ENCODE measurements around the gene TSSK2.

DNA sequence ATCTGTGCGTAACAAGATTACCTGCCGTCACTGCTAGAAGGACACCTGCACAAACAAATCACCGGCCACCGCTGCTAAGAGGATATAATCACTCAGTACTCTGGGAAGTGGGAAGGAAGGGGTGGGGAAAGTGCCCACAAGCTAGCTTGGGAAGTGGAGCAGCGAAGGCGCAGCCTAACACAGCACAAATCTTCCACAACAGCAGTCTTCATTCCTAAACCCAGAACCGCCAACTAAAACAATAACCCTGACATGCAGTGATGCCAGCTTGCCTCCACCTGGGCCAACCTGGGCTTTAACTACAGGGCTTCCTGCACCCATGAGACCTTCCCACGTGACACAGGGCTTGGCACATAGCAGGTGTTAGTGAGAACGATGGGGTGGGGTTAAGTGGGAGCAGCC, 14.0 kb upstream of the TSSK2 start:
- TF ChIP-seq EZH2phosphoT487 (IDR thresholded peaks at IDR 0.05; ENCODE audit: unreplicated experiment) (no peak), POLR2AphosphoS5 (IDR thresholded peaks at IDR 0.05; ENCODE audit: low read depth) (no peak), EZH2 (IDR thresholded peaks at IDR 0.05; ENCODE audit: low read depth, unreplicated experiment) (no peak), JUNB (IDR thresholded peaks at IDR 0.05; ENCODE audit: unreplicated experiment) (no peak), ZNF114 (CRISPR knock-in tag; IDR thresholded peaks at IDR 0.05) (no peak), ZNF331 (CRISPR knock-in tag; IDR thresholded peaks at IDR 0.05; ENCODE audit: low read depth) (no peak), NANOG (IDR thresholded peaks at IDR 0.05; ENCODE audit: borderline replicate concordance) (no peak), CREB1 (CRISPR knock-in tag; IDR thresholded peaks at IDR 0.05; ENCODE audit: low read depth) (no peak), STAT1 (IDR thresholded peaks at IDR 0.05; ENCODE audit: unreplicated experiment) (no peak)
- TF ChIP-seq, protein P1, sequence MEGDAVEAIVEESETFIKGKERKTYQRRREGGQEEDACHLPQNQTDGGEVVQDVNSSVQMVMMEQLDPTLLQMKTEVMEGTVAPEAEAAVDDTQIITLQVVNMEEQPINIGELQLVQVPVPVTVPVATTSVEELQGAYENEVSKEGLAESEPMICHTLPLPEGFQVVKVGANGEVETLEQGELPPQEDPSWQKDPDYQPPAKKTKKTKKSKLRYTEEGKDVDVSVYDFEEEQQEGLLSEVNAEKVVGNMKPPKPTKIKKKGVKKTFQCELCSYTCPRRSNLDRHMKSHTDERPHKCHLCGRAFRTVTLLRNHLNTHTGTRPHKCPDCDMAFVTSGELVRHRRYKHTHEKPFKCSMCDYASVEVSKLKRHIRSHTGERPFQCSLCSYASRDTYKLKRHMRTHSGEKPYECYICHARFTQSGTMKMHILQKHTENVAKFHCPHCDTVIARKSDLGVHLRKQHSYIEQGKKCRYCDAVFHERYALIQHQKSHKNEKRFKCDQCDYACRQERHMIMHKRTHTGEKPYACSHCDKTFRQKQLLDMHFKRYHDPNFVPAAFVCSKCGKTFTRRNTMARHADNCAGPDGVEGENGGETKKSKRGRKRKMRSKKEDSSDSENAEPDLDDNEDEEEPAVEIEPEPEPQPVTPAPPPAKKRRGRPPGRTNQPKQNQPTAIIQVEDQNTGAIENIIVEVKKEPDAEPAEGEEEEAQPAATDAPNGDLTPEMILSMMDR (conservative IDR thresholded peaks at IDR 0.05; ENCODE audit: low read depth in 2 of 2) = no peak
- TF ChIP-seq, protein P2, sequence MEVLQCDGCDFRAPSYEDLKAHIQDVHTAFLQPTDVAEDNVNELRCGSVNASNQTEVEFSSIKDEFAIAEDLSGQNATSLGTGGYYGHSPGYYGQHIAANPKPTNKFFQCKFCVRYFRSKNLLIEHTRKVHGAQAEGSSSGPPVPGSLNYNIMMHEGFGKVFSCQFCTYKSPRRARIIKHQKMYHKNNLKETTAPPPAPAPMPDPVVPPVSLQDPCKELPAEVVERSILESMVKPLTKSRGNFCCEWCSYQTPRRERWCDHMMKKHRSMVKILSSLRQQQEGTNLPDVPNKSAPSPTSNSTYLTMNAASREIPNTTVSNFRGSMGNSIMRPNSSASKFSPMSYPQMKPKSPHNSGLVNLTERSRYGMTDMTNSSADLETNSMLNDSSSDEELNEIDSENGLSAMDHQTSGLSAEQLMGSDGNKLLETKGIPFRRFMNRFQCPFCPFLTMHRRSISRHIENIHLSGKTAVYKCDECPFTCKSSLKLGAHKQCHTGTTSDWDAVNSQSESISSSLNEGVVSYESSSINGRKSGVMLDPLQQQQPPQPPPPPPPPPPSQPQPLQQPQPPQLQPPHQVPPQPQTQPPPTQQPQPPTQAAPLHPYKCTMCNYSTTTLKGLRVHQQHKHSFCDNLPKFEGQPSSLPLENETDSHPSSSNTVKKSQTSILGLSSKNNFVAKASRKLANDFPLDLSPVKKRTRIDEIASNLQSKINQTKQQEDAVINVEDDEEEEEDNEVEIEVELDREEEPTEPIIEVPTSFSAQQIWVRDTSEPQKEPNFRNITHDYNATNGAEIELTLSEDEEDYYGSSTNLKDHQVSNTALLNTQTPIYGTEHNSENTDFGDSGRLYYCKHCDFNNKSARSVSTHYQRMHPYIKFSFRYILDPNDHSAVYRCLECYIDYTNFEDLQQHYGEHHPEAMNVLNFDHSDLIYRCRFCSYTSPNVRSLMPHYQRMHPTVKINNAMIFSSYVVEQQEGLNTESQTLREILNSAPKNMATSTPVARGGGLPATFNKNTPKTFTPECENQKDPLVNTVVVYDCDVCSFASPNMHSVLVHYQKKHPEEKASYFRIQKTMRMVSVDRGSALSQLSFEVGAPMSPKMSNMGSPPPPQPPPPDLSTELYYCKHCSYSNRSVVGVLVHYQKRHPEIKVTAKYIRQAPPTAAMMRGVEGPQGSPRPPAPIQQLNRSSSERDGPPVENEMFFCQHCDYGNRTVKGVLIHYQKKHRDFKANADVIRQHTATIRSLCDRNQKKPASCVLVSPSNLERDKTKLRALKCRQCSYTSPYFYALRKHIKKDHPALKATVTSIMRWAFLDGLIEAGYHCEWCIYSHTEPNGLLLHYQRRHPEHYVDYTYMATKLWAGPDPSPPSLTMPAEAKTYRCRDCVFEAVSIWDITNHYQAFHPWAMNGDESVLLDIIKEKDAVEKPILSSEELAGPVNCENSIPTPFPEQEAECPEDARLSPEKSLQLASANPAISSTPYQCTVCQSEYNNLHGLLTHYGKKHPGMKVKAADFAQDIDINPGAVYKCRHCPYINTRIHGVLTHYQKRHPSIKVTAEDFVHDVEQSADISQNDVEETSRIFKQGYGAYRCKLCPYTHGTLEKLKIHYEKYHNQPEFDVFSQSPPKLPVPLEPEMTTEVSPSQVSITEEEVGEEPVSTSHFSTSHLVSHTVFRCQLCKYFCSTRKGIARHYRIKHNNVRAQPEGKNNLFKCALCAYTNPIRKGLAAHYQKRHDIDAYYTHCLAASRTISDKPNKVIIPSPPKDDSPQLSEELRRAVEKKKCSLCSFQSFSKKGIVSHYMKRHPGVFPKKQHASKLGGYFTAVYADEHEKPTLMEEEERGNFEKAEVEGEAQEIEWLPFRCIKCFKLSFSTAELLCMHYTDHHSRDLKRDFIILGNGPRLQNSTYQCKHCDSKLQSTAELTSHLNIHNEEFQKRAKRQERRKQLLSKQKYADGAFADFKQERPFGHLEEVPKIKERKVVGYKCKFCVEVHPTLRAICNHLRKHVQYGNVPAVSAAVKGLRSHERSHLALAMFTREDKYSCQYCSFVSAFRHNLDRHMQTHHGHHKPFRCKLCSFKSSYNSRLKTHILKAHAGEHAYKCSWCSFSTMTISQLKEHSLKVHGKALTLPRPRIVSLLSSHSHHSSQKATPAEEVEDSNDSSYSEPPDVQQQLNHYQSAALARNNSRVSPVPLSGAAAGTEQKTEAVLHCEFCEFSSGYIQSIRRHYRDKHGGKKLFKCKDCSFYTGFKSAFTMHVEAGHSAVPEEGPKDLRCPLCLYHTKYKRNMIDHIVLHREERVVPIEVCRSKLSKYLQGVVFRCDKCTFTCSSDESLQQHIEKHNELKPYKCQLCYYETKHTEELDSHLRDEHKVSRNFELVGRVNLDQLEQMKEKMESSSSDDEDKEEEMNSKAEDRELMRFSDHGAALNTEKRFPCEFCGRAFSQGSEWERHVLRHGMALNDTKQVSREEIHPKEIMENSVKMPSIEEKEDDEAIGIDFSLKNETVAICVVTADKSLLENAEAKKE (CRISPR knock-in tag; IDR thresholded peaks at IDR 0.05) = no peak
- TF ChIP-seq, protein P3, sequence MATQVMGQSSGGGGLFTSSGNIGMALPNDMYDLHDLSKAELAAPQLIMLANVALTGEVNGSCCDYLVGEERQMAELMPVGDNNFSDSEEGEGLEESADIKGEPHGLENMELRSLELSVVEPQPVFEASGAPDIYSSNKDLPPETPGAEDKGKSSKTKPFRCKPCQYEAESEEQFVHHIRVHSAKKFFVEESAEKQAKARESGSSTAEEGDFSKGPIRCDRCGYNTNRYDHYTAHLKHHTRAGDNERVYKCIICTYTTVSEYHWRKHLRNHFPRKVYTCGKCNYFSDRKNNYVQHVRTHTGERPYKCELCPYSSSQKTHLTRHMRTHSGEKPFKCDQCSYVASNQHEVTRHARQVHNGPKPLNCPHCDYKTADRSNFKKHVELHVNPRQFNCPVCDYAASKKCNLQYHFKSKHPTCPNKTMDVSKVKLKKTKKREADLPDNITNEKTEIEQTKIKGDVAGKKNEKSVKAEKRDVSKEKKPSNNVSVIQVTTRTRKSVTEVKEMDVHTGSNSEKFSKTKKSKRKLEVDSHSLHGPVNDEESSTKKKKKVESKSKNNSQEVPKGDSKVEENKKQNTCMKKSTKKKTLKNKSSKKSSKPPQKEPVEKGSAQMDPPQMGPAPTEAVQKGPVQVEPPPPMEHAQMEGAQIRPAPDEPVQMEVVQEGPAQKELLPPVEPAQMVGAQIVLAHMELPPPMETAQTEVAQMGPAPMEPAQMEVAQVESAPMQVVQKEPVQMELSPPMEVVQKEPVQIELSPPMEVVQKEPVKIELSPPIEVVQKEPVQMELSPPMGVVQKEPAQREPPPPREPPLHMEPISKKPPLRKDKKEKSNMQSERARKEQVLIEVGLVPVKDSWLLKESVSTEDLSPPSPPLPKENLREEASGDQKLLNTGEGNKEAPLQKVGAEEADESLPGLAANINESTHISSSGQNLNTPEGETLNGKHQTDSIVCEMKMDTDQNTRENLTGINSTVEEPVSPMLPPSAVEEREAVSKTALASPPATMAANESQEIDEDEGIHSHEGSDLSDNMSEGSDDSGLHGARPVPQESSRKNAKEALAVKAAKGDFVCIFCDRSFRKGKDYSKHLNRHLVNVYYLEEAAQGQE (IDR thresholded peaks at IDR 0.05; ENCODE audit: unreplicated experiment) = no peak
- TF ChIP-seq, protein P4, sequence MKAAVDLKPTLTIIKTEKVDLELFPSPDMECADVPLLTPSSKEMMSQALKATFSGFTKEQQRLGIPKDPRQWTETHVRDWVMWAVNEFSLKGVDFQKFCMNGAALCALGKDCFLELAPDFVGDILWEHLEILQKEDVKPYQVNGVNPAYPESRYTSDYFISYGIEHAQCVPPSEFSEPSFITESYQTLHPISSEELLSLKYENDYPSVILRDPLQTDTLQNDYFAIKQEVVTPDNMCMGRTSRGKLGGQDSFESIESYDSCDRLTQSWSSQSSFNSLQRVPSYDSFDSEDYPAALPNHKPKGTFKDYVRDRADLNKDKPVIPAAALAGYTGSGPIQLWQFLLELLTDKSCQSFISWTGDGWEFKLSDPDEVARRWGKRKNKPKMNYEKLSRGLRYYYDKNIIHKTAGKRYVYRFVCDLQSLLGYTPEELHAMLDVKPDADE (IDR thresholded peaks at IDR 0.05) = no peak

All from GM23338 (cell line).